Mucosa of stomach (tissue), 1 donor: ENCODE results near the gene GABBR2.

ENCODE experiments used
- H3K27me3 ChIP-seq: one replicate; pipeline ENCODE4 v1.7.0; 2013; ENCODE audit warnings: mild to moderate bottlenecking, low read length; ENCODE audit not compliant: control insufficient read depth, insufficient read depth
- H3K36me3 ChIP-seq: one replicate; pipeline ENCODE4 v1.7.0; 2013; ENCODE audit warnings: low read length; ENCODE audit not compliant: control insufficient read depth, insufficient read depth
- H3K4me1 ChIP-seq: one replicate; pipeline ENCODE4 v1.7.0; 2013; ENCODE audit warnings: mild to moderate bottlenecking, low read length; ENCODE audit not compliant: control insufficient read depth, insufficient read depth
- H3K4me3 ChIP-seq: one replicate; pipeline ENCODE4 v1.7.0; 2013; ENCODE audit warnings: low read length
- H3K9ac ChIP-seq: one replicate; pipeline ENCODE4 v1.7.0; 2013; ENCODE audit warnings: mild to moderate bottlenecking, low read length, moderate library complexity
- H3K9me3 ChIP-seq: one replicate; pipeline ENCODE4 v1.7.0; 2013; ENCODE audit warnings: mild to moderate bottlenecking, low read length, moderate library complexity; ENCODE audit not compliant: control insufficient read depth
- donor health status: Pancreatic carcinoma.

The GABBR2 gene

GRCh38 chr9:98363644-98364043, 345.1 kb downstream of the GABBR2 start:
- no peaks in the 10 kb centered on the region for H3K9me3 ChIP-seq
- H3K9ac ChIP-seq: no peak overlapping the region
- H3K4me3 ChIP-seq: no peak overlapping the region
- no peaks in the 10 kb centered on the region for H3K4me1 ChIP-seq
- no peaks in the 10 kb centered on the region for H3K36me3 ChIP-seq
- H3K27me3 ChIP-seq: no peaks in the 10 kb centered on the region

DNA sequence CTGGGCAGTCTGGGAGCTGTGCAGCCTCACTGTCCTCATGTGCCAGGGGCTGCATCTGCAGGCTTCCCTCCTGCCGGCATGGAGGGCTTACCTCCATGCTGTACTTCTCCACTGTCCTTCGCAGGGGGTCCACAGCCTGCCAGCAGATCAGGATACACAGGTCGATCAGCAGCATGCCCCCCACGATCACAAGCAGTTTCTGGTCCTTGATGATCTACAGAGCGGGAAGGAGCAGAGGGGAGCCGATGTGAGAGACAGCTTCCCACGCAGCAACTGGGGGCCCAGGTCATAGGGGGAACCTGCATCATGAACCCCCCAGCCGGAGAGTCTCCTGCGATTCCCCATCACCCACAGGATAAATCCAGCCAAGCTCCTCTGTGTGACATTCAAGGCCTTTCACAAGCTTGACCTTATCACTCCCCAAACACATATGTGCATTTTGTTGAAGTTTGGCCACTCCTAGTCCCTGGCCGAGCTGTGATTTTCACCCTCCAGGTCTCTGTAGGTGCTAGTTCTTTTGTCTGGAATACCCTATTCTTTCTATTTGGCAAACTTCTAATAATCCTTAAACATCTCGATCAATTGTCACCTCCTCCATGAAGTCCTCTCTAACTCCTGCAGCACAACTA, 346.0 kb downstream of the GABBR2 start:
- Histone ChIP-seq H3K4me1 (no peaks in the 10 kb centered on the region), H3K9me3 (no peaks in the 10 kb centered on the region)

GRCh38 chr9:98361645-98362044, 347.1 kb downstream of the GABBR2 start:
- Histone ChIP-seq H3K4me3 (no peak overlapping the region), H3K27me3 (no peaks in the 10 kb centered on the region), H3K36me3 (no peaks in the 10 kb centered on the region), H3K9ac (no peak overlapping the region), H3K9me3 (no peaks in the 10 kb centered on the region), H3K4me1 (no peaks in the 10 kb centered on the region)

More for the DNA sequence above, 346.0 kb downstream of the GABBR2 start:
- Histone ChIP-seq H3K9ac (no peak overlapping the region), H3K36me3 (no peaks in the 10 kb centered on the region), H3K4me3 (no peak overlapping the region), H3K27me3 (no peaks in the 10 kb centered on the region)

- no peaks in the 10 kb centered on the region for H3K36me3 ChIP-seq
- no peaks in the 10 kb centered on the region for H3K27me3 ChIP-seq
- no peaks in the 10 kb centered on the region for H3K9me3 ChIP-seq
- no peak overlapping the region for H3K4me3 ChIP-seq
- H3K4me1 ChIP-seq: no peaks in the 10 kb centered on the region
- no peak overlapping the region for H3K9ac ChIP-seq
Observed at GRCh38 chr9:98360176-98360708, 348.5 kb downstream of the GABBR2 start.

DNA sequence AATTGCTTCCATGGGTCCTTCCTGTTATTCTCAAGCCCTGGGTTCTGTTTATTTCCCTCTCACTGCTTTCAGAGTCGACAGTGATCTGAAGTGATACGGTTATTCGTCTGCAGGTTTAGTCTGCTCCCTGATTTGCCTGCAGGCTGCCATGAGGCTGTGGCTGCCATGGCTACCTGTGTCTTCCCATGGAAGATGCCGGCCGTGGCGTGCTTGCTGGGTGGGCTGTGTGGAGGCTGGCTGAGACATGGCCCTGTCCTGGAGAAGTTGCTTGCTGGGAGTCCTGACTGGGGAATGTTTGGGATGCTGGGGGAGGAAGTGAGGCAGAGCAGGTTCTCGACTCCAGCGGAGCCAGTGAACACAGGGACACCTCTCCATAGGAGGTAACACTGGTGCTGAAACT, 349.2 kb downstream of the GABBR2 start:
- Histone ChIP-seq H3K27me3 (no peaks in the 10 kb centered on the region), H3K4me1 (no peaks in the 10 kb centered on the region)

GRCh38 chr9:98357921-98358535, 350.7 kb downstream of the GABBR2 start:
- H3K4me3 ChIP-seq: no peak overlapping the region
- no peaks in the 10 kb centered on the region for H3K36me3 ChIP-seq
- no peaks in the 10 kb centered on the region for H3K27me3 ChIP-seq
- H3K9ac ChIP-seq: no peak overlapping the region
- no peaks in the 10 kb centered on the region for H3K4me1 ChIP-seq
- no peaks in the 10 kb centered on the region for H3K9me3 ChIP-seq

More for the DNA sequence above, 349.2 kb downstream of the GABBR2 start:
- Histone ChIP-seq H3K36me3 (no peaks in the 10 kb centered on the region), H3K9me3 (no peaks in the 10 kb centered on the region), H3K9ac (no peak overlapping the region), H3K4me3 (no peak overlapping the region)

DNA sequence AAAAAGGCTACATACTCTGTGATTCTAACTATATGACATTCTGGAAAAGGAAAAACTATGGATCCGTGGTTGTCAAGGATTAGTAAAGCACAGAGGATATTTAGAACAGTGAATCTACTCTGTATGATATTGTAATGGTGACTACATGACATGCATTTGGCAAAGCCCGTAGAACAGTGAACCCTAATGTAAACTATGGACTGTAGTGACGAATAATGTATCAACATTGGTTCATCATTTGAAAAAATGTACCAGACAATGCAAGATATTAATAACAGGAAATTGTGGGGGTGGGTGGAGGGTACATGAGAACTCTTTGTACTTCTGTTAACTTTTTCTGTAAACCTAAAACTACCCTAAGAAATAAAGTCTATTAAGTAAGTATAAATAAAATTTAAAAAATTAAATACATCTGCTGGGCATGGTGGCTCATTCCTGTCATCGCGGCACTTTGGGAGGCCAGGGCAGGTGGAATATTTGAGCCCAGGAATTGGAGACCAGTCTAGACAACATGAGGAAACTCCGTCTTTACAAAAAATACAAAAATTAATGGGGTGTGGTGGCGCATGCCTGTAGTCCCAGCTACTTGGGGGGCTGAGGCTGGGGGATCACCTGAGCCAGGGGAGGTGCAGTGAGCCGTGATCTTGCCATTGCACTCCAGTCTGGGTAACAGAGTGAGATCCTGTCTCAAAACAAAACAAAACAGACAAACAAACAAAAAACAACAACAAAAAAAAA, 351.6 kb downstream of the GABBR2 start:
- Histone ChIP-seq H3K36me3 (no peaks in the 10 kb centered on the region), H3K9me3 (no peaks in the 10 kb centered on the region), H3K4me3 (no peak overlapping the region), H3K4me1 (no peaks in the 10 kb centered on the region), H3K27me3 (no peaks in the 10 kb centered on the region), H3K9ac (no peak overlapping the region)

DNA sequence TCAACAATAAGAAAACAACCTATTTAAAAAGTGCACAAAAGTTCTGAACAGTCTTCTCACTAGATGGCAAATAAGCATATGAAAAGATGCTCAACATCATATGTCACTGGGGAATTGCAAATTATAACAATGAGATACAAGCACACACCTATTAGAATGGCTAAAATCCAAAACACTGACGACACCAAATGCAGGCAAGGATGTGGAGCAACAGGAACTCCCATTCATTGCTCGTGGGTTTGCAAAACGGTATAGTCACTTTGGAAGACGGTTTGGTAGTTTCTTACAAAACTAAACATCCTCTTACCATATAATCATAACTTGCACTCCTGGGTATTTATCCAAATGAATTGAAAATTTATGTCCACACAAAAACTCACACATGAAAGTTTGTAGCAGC, 352.4 kb downstream of the GABBR2 start:
- Histone ChIP-seq H3K27me3 (no peaks in the 10 kb centered on the region), H3K4me1 (no peaks in the 10 kb centered on the region), H3K9me3 (no peaks in the 10 kb centered on the region), H3K4me3 (no peak overlapping the region), H3K9ac (no peak overlapping the region), H3K36me3 (no peaks in the 10 kb centered on the region)

DNA sequence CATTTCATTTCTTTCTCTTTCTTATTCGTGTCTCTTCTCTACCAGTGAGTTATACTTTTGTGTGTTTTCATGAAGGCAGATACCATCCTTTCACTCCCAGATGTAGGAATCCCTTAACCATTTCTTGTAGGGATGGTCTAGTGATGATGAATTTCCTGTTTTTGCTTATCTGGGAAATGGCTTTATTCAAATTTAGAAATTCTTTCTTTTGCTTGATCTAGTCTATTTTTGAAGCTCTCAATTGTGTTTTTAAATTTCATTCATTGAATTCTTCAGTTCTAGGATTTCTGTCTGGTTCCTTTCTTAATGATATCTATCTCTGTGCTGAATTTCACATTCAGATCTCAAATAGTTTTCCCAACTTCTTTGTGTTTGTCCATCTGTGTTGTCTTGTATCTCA, 357.4 kb downstream of the GABBR2 start:
- H3K9ac ChIP-seq: no peak overlapping the region
- H3K4me3 ChIP-seq: no peak overlapping the region
- no peaks in the 10 kb centered on the region for H3K4me1 ChIP-seq
- H3K27me3 ChIP-seq: no peaks in the 10 kb centered on the region
- no peaks in the 10 kb centered on the region for H3K36me3 ChIP-seq
- H3K9me3 ChIP-seq: no peaks in the 10 kb centered on the region

DNA sequence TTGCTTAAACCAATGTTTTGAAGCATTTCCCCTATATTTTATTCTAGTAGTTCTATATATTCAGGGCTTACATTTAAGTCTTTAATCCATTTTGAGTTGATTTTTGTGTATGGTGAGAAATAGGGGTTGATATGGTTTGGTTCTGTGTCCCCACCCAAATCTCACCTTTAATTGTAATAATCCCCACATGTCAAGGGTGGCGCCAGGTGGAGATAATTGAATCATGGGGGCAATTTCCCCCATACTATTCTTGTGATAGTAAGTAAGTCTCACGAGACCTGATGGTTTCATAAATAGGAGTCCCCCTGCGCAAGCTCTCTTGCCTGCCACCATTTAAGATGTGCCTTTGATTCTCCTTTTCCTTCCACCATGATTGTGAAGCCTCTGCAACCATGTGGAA, 361.1 kb downstream of the GABBR2 start:
- H3K9me3 ChIP-seq: no peaks in the 10 kb centered on the region
- no peak overlapping the region for H3K9ac ChIP-seq
- no peaks in the 10 kb centered on the region for H3K4me1 ChIP-seq
- no peaks in the 10 kb centered on the region for H3K36me3 ChIP-seq
- H3K4me3 ChIP-seq: no peak overlapping the region
- no peaks in the 10 kb centered on the region for H3K27me3 ChIP-seq

- Histone ChIP-seq H3K27me3 (no peaks in the 10 kb centered on the region), H3K9me3 (no peaks in the 10 kb centered on the region), H3K36me3 (no peaks in the 10 kb centered on the region), H3K4me1 (no peaks in the 10 kb centered on the region), H3K9ac (no peak overlapping the region), H3K4me3 (no peak overlapping the region)
Observed at GRCh38 chr9:98345011-98345410, 363.7 kb downstream of the GABBR2 start.

GRCh38 chr9:98344581-98344980, 364.2 kb downstream of the GABBR2 start:
- H3K36me3 ChIP-seq: no peaks in the 10 kb centered on the region
- no peak overlapping the region for H3K9ac ChIP-seq
- H3K9me3 ChIP-seq: no peaks in the 10 kb centered on the region
- no peaks in the 10 kb centered on the region for H3K27me3 ChIP-seq
- H3K4me3 ChIP-seq: no peak overlapping the region
- H3K4me1 ChIP-seq: no peaks in the 10 kb centered on the region
